IPS-20b (cell line): ENCODE measurements around the gene ITSN1.

Source experiments
- H3K27ac ChIP-seq: one replicate; pipeline ENCODE4 v1.5.1; 2013; ENCODE audit warnings: low read length
- H3K27me3 ChIP-seq: 2 replicates; pipeline ENCODE4 v1.6.1; 2013; ENCODE audit warnings: mild to moderate bottlenecking, low read length, inconsistent platforms; ENCODE audit not compliant: insufficient read depth
- H3K36me3 ChIP-seq: 2 replicates; pipeline ENCODE4 v1.6.1; 2013; ENCODE audit warnings: low read depth, mild to moderate bottlenecking, inconsistent platforms, low read length, moderate library complexity; ENCODE audit not compliant: insufficient read depth
- H3K4me1 ChIP-seq: 2 replicates; pipeline ENCODE4 v1.6.1; 2013; ENCODE audit warnings: mild to moderate bottlenecking, control low read depth, inconsistent platforms, low read length, moderate library complexity; ENCODE audit not compliant: insufficient read depth
- H3K4me3 ChIP-seq: 2 replicates; pipeline ENCODE4 v1.5.1; 2013; ENCODE audit warnings: mild to moderate bottlenecking, low read length, inconsistent platforms
- H3K9ac ChIP-seq: 2 replicates; pipeline ENCODE4 v1.6.1; 2013; ENCODE audit warnings: low read depth, mild to moderate bottlenecking, inconsistent platforms, low read length, moderate library complexity
- H3K9me3 ChIP-seq: 2 replicates; pipeline ENCODE4 v1.6.1; 2013; ENCODE audit warnings: mild to moderate bottlenecking, low read depth, low read length, inconsistent platforms; ENCODE audit not compliant: insufficient read depth

ITSN1 gene

DNA sequence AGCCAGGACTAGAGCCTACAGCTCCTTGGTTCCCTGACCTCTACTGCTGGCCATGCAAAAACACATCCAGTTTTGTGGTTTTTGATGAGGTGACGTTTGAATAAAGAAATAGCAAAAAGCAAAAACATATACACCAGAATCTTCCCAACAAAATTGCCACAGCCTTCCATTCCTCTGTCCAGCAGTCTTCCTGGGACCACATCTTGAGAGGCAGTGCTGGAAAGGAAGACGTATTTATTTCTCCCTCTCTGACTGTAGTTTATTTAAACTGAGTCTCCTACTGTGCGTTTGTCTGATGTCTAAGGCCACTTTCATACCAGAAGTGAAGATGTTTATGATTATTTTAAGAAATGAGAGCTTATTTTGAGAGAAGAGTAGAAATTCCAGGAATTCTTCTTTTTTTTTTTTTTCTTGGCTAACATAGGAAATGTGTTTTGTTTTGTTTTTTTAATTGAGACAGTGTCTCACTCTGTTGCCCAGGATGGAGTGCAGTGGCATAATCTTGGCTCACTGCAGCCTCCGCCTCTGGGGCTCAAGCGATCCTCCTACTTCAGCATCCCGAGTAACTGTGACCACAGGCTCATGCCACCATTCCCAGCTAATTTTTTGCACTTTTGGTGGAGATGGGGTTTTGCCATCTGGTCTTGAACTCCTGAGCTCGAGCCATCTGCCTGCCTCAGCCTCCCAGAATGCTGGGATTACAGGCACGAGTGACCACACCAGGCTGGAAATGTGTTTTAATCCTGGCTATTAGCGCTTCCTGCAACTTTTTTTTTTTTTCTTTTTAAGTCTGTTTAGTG lies 118.5 kb downstream of the ITSN1 start:
- Histone ChIP-seq H3K4me3 (no peak overlapping the region), H3K9ac (no peak overlapping the region), H3K9me3 (no peaks in the 10 kb centered on the region), H3K36me3 (peaks cover 52% of the 10 kb centered on the region), H3K27ac (no peak overlapping the region), H3K27me3 (no peaks in the 10 kb centered on the region), H3K4me1 (peaks cover 11% of the 10 kb centered on the region; the same call in 1 of the 2 replicates)

DNA sequence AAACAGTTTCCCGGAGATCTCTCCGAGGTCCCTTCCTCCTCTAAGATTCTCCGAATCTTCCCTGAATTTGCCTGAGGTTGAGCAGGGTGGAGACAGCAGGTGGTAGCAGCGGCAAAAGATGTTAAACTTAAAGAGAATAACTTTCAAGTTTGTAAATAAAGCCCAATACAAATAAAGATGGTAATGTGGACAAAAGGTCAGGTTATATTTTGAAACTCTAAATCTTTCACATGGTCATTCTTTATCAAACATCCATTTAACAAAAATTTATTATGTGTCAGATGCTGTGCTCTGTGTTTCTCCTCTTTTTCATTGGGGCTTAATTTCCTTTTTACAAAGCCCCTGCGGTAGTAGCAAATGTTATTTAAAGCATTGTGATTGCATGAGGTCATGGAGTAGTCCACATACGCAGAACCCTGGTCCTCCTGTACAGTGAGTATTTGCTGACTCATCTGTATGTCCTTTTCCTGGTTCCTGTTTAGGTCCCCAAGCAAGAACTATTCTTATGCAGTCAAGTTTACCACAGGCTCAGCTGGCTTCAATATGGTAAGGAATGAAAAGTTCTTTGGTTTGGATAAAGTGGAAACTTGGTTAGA lies 119.2 kb downstream of the ITSN1 start:
- H3K4me3 ChIP-seq = no peak overlapping the region
- H3K27ac ChIP-seq = no peak overlapping the region
- H3K4me1 ChIP-seq = peaks cover 11% of the 10 kb centered on the region; the same call in 1 of the 2 replicates

DNA sequence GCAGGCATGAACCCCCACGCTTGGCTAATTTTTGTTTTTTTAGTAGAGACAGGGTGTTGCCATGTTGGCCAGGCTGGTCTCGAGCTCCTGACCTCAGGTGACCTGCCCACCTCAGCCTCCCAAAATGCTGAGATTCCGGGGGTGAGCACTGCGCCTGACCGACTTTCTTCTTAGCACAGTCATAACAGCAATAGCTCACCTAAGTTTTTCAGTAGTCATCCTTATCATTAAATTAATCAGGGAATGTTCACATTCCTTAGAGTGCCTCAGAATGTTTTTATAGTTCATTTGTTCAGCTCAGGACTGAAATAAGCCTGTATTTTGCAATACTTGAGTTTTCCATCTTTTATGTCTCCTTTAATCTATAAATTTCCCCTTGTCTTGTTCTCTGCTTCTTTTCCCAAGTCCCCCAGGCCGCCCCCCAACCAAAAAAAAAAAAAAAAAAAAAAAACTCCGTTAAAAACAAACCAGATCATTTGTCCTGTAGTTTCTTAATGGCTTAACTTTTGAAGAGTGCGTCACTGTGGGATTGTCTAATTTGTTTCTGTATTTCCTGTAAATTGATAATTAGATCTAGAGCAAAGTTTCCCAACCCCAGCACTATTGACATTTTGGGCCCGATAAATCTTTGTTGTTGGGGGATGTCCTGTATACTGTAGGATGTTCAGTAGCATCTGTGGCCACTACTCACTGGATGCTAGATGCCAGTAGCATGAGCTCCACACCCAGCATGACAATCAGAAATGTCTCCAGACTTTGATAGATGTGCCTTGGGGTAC lies 120.7 kb downstream of the ITSN1 start:
- Histone ChIP-seq H3K4me1 (peaks cover 11% of the 10 kb centered on the region; the same call in 1 of the 2 replicates), H3K27me3 (no peaks in the 10 kb centered on the region), H3K27ac (no peak overlapping the region), H3K9ac (no peak overlapping the region), H3K9me3 (no peaks in the 10 kb centered on the region), H3K4me3 (no peak overlapping the region), H3K36me3 (peaks cover 68% of the 10 kb centered on the region)

More for the DNA sequence above, 119.2 kb downstream of the ITSN1 start:
- Histone ChIP-seq H3K36me3 (peaks cover 58% of the 10 kb centered on the region), H3K9me3 (no peaks in the 10 kb centered on the region), H3K27me3 (no peaks in the 10 kb centered on the region), H3K9ac (no peak overlapping the region)

DNA sequence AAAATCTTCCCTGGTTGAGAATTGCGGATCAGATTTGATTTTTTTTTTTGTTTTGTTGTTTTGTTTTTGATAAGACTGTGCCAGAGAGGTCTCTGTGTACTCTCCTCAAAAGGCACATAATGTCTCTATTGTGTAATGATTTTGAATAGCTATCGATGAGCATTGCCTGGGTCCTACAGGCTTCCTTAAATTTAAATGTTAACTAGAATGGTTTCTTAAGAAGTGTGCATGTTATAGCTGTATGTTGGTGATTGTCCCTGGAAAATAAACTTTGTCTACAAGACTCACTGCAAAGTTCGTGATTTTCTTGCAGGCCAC lies 121.2 kb downstream of the ITSN1 start:
- Histone ChIP-seq H3K9me3 (no peaks in the 10 kb centered on the region), H3K9ac (no peak overlapping the region), H3K27ac (no peak overlapping the region), H3K4me1 (peaks cover 11% of the 10 kb centered on the region; the same call in 1 of the 2 replicates), H3K27me3 (no peaks in the 10 kb centered on the region), H3K36me3 (peaks cover 68% of the 10 kb centered on the region), H3K4me3 (no peak overlapping the region)

DNA sequence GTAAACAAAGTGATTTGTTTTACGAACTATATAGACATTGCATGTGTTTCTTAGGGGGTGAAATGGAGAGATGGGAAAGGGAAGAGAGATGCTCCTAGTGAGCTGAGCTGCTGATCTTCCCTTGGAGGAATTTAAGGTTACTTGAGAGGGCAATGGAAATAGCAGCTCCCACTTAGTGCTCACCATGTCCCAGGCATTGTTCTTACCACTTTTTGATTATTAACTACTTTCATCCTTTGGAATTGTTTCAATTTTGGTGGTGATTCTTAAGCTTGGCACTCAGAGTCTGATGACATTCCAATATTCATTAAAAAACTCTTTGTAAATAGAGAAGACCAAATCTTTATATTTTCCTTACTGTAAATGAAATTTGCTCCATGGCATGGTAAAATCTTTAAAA lies 124.9 kb downstream of the ITSN1 start:
- Histone ChIP-seq H3K27ac (no peak overlapping the region), H3K9ac (no peak overlapping the region), H3K4me3 (no peak overlapping the region), H3K4me1 (no peaks in the 10 kb centered on the region), H3K9me3 (no peaks in the 10 kb centered on the region), H3K36me3 (peaks cover 83% of the 10 kb centered on the region), H3K27me3 (no peaks in the 10 kb centered on the region)

DNA sequence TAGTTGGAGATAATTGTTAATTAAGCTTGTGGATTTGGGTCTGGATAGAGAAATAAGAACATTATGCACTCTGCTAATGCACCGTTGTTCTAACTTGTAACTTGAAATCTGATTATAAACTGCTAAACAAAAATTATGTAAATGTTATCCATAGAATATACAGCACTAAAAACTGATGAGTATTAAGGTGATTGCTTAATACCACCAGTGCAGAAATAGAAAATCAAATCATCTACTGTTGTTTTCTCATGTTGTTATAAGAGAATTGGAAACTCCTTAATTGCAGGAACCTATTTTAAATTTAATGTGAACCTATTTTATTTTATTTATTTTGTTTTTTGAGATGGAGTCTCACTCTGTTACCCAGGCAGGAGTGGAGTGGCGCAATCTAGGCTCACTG lies 125.7 kb downstream of the ITSN1 start:
- H3K36me3 ChIP-seq = peaks cover 90% of the 10 kb centered on the region

DNA sequence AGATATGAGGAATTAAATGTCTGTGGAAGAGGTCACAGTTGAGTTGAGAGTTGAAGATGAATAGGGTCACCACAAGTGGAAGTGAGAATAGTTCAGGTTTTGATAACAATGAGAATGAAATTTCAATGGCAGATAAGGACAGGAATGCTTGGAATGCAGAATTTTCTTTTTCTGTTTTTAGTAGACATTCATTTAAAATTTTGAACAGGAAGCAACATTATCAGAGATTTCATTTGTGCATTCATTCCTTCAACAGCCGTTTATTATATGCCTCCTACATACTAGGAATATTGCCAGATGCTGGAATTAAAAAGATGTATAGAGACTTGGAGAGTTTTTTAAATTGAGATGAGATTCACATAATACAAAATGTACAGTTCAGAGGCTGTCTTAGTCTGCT lies 126.8 kb downstream of the ITSN1 start:
- Histone ChIP-seq H3K4me3 (no peak overlapping the region), H3K9ac (no peak overlapping the region), H3K27me3 (no peaks in the 10 kb centered on the region), H3K4me1 (no peaks in the 10 kb centered on the region), H3K36me3 (peaks cover 86% of the 10 kb centered on the region), H3K27ac (no peak overlapping the region), H3K9me3 (no peaks in the 10 kb centered on the region)

More for the DNA sequence above, 125.7 kb downstream of the ITSN1 start:
- Histone ChIP-seq H3K9me3 (no peaks in the 10 kb centered on the region), H3K4me3 (no peak overlapping the region), H3K27me3 (no peaks in the 10 kb centered on the region), H3K9ac (no peak overlapping the region), H3K27ac (no peak overlapping the region), H3K4me1 (no peaks in the 10 kb centered on the region)

DNA sequence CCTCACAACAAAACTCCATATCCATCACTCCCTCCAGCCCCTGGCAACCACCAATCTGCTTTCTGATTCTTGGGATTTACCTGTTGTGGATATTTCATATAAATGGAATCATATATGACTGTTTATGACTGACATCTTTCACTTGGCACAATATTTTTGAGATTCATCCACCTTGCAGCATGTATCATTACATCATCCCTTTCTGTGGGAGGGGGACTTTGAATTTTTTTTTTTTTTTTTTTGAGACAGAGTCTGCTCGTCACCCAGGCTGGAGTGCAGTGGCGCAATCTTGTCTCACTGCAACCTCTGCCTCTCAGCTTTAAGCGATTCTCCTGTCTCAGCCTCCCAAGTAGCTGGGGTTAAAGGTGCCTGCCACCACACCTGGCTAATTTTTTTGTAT lies 128.2 kb downstream of the ITSN1 start:
- no peaks in the 10 kb centered on the region for H3K27me3 ChIP-seq
- no peaks in the 10 kb centered on the region for H3K4me1 ChIP-seq
- H3K27ac ChIP-seq = no peak overlapping the region
- peaks cover 87% of the 10 kb centered on the region for H3K36me3 ChIP-seq
- H3K9ac ChIP-seq = no peak overlapping the region
- H3K4me3 ChIP-seq = no peak overlapping the region
- no peaks in the 10 kb centered on the region for H3K9me3 ChIP-seq

DNA sequence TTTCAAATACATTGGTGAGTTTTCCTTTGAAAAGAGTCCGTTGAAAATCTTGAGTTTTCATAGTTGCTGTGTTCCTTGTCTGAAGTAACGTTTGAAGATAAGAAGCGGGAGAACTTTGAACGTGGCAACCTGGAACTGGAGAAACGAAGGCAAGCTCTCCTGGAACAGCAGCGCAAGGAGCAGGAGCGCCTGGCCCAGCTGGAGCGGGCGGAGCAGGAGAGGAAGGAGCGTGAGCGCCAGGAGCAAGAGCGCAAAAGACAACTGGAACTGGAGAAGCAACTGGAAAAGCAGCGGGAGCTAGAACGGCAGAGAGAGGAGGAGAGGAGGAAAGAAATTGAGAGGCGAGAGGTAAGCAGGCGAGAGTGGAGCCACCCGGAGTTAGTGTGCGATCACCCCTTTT lies 129.7 kb downstream of the ITSN1 start:
- no peaks in the 10 kb centered on the region for H3K9me3 ChIP-seq
- H3K9ac ChIP-seq = no peak overlapping the region
- peaks cover 89% of the 10 kb centered on the region for H3K36me3 ChIP-seq
- no peak overlapping the region for H3K4me3 ChIP-seq
- no peaks in the 10 kb centered on the region for H3K27me3 ChIP-seq
- H3K27ac ChIP-seq = no peak overlapping the region
- no peaks in the 10 kb centered on the region for H3K4me1 ChIP-seq

DNA sequence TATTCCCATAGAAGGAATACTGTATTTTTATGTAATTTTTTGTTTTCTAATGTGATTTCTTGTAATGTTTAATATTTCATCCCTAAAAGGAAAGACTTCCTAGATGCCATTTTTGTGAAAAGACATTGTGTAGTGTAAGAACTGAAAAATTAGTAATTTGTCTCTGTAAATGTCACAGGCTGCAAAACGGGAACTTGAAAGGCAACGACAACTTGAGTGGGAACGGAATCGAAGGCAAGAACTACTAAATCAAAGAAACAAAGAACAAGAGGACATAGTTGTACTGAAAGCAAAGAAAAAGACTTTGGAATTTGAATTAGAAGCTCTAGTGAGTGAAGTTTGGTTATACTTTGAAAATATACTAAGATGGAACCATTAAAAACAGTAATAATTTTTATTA lies 132.2 kb downstream of the ITSN1 start:
- Histone ChIP-seq H3K9me3 (peaks cover 5% of the 10 kb centered on the region; the same call in 1 of the 2 replicates), H3K4me3 (no peak overlapping the region), H3K27me3 (no peaks in the 10 kb centered on the region), H3K9ac (no peak overlapping the region), H3K4me1 (no peaks in the 10 kb centered on the region), H3K27ac (no peak overlapping the region), H3K36me3 (peaks cover 86% of the 10 kb centered on the region)

DNA sequence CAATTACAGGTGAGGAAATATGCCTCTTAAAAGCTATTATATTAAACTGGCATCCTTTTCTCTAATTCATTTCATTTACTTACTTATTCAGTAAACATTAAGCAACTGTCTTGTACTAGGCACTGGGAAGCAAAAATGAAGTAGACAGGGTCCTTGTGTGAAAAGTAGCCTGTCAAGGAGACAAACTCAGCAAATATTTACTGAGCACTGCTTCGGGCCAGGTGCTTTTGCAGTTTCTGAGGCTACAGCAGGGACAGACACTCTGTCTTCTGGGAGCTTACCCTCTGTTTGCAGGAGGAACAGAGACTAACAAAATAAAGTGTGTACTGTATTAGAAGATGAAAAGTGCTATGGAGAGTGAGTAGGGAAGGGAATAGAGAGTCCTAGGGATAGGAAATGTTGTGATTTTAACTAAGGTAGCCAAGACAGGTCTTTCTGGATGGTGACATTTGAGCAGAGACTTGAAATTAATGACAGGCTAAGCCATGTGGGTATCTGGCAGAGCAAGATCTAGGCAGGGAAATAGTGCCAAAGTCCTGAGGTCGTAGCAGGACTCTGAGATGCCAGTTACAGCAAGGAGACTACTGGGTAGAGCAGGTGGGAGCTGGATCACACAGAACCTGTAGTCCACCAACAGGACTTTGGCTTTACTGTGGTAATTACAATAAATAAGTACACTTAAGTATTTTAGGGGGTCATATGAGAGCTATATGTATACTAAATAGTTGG lies 133.0 kb downstream of the ITSN1 start:
- peaks cover 87% of the 10 kb centered on the region for H3K36me3 ChIP-seq
- no peaks in the 10 kb centered on the region for H3K27me3 ChIP-seq
- H3K9me3 ChIP-seq = peaks cover 5% of the 10 kb centered on the region; the same call in 1 of the 2 replicates
- no peaks in the 10 kb centered on the region for H3K4me1 ChIP-seq
- no peak overlapping the region for H3K4me3 ChIP-seq
- no peak overlapping the region for H3K9ac ChIP-seq
- no peak overlapping the region for H3K27ac ChIP-seq
